Esophagus squamous epithelium (tissue), 5 donors: ENCODE measurements around the gene RPTOR. TPM values are rescaled to one million over a fixed set of nuclear protein-coding genes. Genes with fewer than 3 reads are reported as not detected.

Source experiments
- DNase-seq: peaks from one replicate; lab custom pipeline; 2025; lab: John Stamatoyannopoulos, UW
- H3K27ac ChIP-seq, 4 donors: fragments of 200-600 bp; sonication (generic); one replicate each; pipeline ENCODE4 v1.5.1; 2016 to 2019; ENCODE audit warnings: mild to moderate bottlenecking in 1 of 4
- H3K27me3 ChIP-seq, 4 donors: fragments of 200-600 bp; sonication (generic); 1 replicate in 3 of 4; 2 replicates in 1 of 4; pipeline versions ENCODE4 v1.5.1 to v1.6.0; 2017 to 2021; ENCODE audit warnings: antibody characterized with exemption in 1 of 4
- H3K36me3 ChIP-seq, 3 donors: fragments of 200-600 bp; sonication (generic); one replicate each; pipeline ENCODE4 v1.5.1; 2016 to 2019
- H3K4me1 ChIP-seq, 3 donors: fragments of 200-600 bp; sonication (generic); one replicate each; pipeline ENCODE4 v1.5.1; 2017 to 2019
- H3K4me3 ChIP-seq, 4 donors: fragments of 200-600 bp; sonication (generic); 1 replicate in 3 of 4; 2 replicates in 1 of 4; pipeline ENCODE4 v1.5.1; 2016 to 2019; ENCODE audit warnings: mild to moderate bottlenecking in 2 of 4, moderate library complexity in 1 of 4
- H3K9me3 ChIP-seq, 3 donors: fragments of 200-600 bp; sonication (generic); one replicate each; pipeline ENCODE4 v1.5.1; 2016 to 2019
- CTCF ChIP-seq, 6 experiments: fragments of 450-650 bp in 4 of 6; fragments of 200-600 bp in 2 of 6; sonication (generic) in 2 of 6; IDR thresholded peaks; one replicate each; pipeline ENCODE4 v1.5.1; 2016 to 2019; ENCODE audit warnings: antibody characterized with exemption in 6 of 6, mild to moderate bottlenecking in 4 of 6, moderate library complexity in 4 of 6
- POLR2A ChIP-seq, 4 donors: fragments of 450-650 bp; IDR thresholded peaks; one replicate each; pipeline ENCODE4 v1.6.1; 2017; ENCODE audit warnings: antibody characterized with exemption in 4 of 4, mild to moderate bottlenecking in 4 of 4, moderate library complexity in 3 of 4
- WGBS, 2 donors: methylation state at CpG; one replicate each; pipeline ENCODE4 v1.1.5; 2018; 5-methylcytosine and 5-hydroxymethylcytosine counted together
- intact Hi-C: fragments of 100-400 bp; cut with DNase I; formaldehyde crosslinking; loops from one replicate; pipeline ENCODE4 v1.15.0; 2022
- total RNA-seq, 4 donors: library from RNA; depleted of rRNA; stranded (reverse); fragments of >200 nt; gene quantifications; one replicate each; pipeline ENCODE4 v1.1.0, GENCODE V29; 2016
- donor health status: DM: yes; HTN: yes; CAD: no.

The RPTOR gene
- total RNA-seq, 4 donors from 2014 or later, result 11.7 to 27.8 (median 22.8) TPM

DNA sequence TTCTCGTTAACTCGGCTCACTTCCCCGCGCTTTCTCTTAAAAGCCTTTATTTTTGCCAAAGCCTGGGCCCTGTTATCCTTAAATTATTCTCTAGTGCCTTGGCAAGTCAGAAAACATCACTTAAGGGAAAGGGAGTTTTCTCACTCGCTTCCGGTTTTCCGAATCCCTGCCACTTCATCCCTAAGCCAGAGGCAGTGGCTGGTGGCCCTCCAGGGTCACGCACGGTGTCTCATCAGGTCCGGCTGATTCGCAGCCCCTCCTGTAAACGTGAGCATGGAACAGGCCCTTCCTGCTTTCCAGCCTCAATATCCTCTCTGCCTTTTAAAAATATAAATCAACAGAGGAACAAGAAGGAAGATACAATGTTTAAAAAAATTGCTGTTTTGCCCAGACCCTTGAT, 304.5 kb downstream of the RPTOR start:
- Histone ChIP-seq H3K36me3 (peaks cover 0 to 54% (median 6%) of the 10 kb centered on the region in 3 donors), H3K9me3 (no peaks in the 10 kb centered on the region), H3K27ac (no peak overlapping the region), H3K27me3 (no peaks in the 10 kb centered on the region), H3K4me1 (no peaks in the 10 kb centered on the region), H3K4me3 (no peak overlapping the region)
- intact Hi-C loops, result no loop called here
- no peak for DNase-seq
- TF ChIP-seq CTCF (IDR thresholded peaks at IDR 0.05), result no peak
- no peak for TF ChIP-seq POLR2A (IDR thresholded peaks at IDR 0.05)
- WGBS, 2 donors, result 96 to 97% methylated on average over 12 of the region's 12 CpGs

- WGBS, 2 donors, result 93 to 94% methylated on average over 9 of the region's 9 CpGs
- H3K4me3 ChIP-seq, result no peak overlapping the region
- intact Hi-C loops, result no loop called here
Observed at GRCh38 chr17:80850109-80850508, 305.5 kb downstream of the RPTOR start.

DNA sequence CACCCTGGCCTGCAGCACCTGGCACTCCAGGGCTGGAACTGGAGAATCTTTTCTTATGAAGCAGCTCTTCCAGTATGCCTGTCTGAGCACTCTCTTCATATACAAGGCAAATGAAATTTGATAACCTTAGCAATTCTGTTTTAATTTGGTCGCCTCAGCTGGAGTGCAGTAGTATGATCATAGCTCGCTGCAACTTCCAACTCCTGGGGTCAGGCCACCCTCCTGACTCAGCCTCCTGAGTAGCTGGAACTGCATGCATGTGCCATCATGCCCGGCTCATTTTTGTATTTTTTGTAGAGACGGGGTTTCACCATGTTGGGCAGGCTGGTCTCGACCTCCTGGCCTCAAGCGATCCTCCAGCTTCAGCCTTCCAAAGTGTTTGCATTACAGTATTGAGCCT, 306.2 kb downstream of the RPTOR start:
- Histone ChIP-seq H3K36me3 (peaks cover 0 to 57% (median 10%) of the 10 kb centered on the region in 3 donors), H3K4me3 (no peak overlapping the region), H3K4me1 (peaks cover 0 to under 1% (median 0%) of the 10 kb centered on the region in 3 donors), H3K27ac (no peak overlapping the region), H3K9me3 (no peaks in the 10 kb centered on the region), H3K27me3 (no peaks in the 10 kb centered on the region)
- no peak for DNase-seq
- no peak for TF ChIP-seq CTCF (IDR thresholded peaks at IDR 0.05)
- TF ChIP-seq POLR2A (IDR thresholded peaks at IDR 0.05), result no peak
- 42 to 68% methylated on average over 5 of the region's 6 CpGs for WGBS, 2 donors
- intact Hi-C loops, result no loop called here

More at GRCh38 chr17:80850109-80850508, 305.5 kb downstream of the RPTOR start:
- H3K27ac ChIP-seq, result no peak overlapping the region
- peaks cover 0 to 53% (median 6%) of the 10 kb centered on the region in 3 donors for H3K36me3 ChIP-seq
- H3K9me3 ChIP-seq, result no peaks in the 10 kb centered on the region
- TF ChIP-seq POLR2A (IDR thresholded peaks at IDR 0.05), result no peak
- TF ChIP-seq CTCF (IDR thresholded peaks at IDR 0.05), result no peak
- H3K4me1 ChIP-seq, result no peaks in the 10 kb centered on the region
- no peak for DNase-seq
- H3K27me3 ChIP-seq, result no peaks in the 10 kb centered on the region

DNA sequence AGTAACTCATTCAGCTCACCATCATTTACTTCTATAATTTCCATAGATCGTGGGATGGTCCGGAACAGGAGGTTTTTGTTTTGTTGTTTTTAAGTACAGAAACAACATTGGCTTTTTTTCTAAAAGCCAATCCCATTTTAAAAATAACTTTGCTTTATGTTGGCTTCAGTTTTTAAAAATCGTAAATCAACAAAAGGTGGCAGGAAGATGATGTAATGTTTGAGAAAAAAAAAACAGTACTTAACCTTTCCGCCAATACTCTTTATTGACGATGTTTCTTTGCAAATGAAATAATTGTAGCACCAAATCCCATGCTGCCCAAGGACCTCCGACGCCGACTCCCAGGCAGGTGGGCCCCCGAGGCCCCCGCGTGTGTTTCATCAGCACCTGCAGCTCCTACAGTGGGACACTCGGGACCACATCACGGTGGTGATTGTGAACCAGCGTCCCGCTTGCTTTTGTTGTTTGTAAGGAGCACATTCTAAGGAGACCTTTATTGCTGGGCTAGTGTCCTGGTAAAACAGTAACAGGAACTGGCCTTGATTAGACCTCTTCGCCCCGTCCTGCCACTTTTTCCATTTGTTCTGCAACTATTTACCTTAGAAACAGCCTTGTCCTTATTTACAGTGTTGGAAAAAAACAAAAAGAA, 306.8 kb downstream of the RPTOR start:
- TF ChIP-seq POLR2A (IDR thresholded peaks at IDR 0.05) (no peak), CTCF (IDR thresholded peaks at IDR 0.05) (no peak)
- Histone ChIP-seq H3K4me1 (peaks cover 0 to 6% (median 6%) of the 10 kb centered on the region in 3 donors), H3K4me3 (no peak overlapping the region), H3K9me3 (no peaks in the 10 kb centered on the region), H3K27ac (no peak overlapping the region), H3K27me3 (no peaks in the 10 kb centered on the region), H3K36me3 (peaks cover 0 to 54% (median 6%) of the 10 kb centered on the region in 3 donors)
- 87 to 88% methylated on average over 15 to 17 of the region's 17 CpGs for WGBS, 2 donors
- intact Hi-C loops, result no loop called here
- DNase-seq, result no peak

GRCh38 chr17:80852476-80853015, 307.9 kb downstream of the RPTOR start:
- intact Hi-C loops, result no loop called here
- no peaks in the 10 kb centered on the region for H3K27me3 ChIP-seq

More at GRCh38 chr17:80852476-80853015, 307.9 kb downstream of the RPTOR start:
- no peak for TF ChIP-seq POLR2A (IDR thresholded peaks at IDR 0.05)
- TF ChIP-seq CTCF (IDR thresholded peaks at IDR 0.05), result no peak
- peaks cover 0 to 43% (median 4%) of the 10 kb centered on the region in 3 donors for H3K36me3 ChIP-seq
- no peak overlapping the region for H3K4me3 ChIP-seq
- H3K27ac ChIP-seq, result no peak overlapping the region
- H3K9me3 ChIP-seq, result no peaks in the 10 kb centered on the region
- H3K4me1 ChIP-seq, result peaks cover 0 to 15% (median 14%) of the 10 kb centered on the region in 3 donors
- WGBS, 2 donors, result 83 to 86% methylated on average over 8 to 9 of the region's 11 CpGs
- no peak for DNase-seq
